SW480 (cell line): ENCODE measurements around the gene CABLES1.

Experiments
- DNase-seq: peaks from one replicate; pipeline ENCODE4 v3.0.0-alpha.2; 2016; ENCODE audit warnings: low spot score

CABLES1 gene

DNA sequence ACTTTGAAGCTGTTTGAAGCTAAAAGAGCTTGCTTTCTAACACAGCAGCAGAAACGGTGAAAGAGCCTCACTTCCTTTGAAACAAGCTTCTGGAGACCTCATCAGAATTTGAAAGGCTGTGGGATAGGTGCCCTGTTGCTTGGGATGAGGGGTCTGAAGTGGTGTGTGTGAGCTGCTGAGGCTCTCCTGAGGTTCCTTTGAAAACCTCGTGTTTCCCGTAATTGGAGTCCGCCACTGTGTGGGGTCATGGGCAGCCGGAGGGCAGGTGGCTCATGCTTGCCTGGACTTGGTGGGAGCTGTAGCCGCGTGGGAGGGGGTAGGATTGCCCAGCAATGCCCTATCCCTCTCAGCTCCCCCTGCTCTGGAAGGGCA lies 34.4 kb downstream of the CABLES1 start:
- no peak for DNase-seq

DNA sequence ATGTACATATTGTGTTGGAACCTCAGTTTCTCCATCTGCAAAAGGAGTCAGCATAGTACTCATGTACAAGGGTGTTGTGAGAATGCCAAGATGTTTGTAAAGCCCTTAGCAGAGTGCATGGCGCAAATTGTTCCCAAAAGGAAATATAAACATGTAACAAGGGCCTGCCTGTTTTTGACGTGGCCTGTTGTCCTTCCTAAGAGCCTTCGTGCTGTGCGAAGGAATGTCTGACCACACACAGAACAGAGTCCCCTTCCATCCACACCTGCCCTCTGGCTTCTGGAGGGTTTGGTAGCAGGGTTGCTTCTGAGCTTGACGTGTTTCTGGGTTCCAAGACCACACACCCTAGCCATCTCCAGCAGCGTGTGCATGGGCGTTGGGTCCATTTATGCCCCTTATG lies 34.9 kb downstream of the CABLES1 start:
- no peak for DNase-seq

DNA sequence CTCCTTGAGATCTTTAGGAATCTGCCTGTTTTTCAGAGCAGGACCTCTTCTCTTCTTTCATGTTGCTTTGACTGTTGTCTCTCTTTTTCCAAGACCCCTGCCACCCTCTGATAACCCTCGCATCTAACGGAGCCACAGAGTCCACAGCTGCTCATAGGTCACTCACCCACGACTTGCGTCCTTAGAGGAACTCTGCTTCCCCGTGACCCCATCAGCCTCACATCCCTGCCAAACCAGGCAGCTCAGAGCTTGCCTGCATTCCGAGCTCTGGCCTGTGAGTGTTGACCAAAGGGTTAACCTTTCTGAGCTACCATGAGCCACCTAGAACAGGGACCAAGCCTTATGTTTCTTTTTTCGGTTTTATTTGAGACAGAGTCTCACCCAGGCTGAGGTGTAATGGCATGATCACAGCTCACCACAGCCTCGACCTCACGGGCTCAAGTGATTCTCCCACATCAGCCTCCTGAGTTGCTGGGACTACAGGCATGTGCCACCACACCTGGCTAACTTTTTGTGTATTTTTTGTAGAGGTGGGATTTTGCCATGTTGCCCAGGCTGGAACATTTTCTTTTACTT lies 36.4 kb downstream of the CABLES1 start:
- DNase-seq, result no peak

DNA sequence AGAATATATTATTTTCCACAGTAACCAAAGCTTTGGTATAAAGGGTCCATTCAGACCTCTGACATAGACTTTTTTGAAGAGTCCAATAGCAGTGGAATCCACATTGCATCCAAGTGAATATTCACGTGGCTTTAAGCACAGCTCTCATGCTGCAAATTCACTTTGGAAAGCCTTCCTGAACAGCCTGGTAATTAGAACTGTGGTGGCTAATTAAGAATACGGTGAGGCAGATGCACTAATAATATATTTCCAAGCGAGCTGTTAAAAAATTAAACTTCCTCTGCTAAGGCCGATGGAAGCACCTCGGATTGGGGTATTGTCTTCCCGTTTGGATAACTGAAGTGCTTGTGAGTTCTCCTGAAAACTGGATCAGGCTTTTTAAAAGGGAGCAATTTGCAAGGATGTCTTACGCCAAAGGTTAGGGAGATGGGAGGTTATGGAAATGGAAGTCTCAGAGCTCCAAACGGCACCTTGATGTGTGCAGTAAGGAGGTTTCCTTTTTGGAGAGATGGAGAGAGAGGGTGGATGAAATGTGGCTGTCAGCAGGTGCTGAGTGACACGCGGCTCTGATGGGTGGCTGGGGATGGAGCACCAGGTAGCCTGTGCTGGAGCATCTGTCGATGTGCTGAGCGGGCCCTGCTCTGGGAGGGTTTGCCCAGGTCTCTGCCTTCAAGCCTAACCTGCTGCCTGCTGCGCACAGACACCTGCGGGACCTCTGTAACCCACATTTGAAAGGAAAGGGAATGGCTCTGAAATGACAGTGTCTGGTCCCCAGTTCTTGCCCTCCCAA lies 37.5 kb downstream of the CABLES1 start:
- no peak for DNase-seq

GRCh38 chr18:23173912-23174311 lies 38.6 kb downstream of the CABLES1 start:
- DNase-seq, result no peak

DNA sequence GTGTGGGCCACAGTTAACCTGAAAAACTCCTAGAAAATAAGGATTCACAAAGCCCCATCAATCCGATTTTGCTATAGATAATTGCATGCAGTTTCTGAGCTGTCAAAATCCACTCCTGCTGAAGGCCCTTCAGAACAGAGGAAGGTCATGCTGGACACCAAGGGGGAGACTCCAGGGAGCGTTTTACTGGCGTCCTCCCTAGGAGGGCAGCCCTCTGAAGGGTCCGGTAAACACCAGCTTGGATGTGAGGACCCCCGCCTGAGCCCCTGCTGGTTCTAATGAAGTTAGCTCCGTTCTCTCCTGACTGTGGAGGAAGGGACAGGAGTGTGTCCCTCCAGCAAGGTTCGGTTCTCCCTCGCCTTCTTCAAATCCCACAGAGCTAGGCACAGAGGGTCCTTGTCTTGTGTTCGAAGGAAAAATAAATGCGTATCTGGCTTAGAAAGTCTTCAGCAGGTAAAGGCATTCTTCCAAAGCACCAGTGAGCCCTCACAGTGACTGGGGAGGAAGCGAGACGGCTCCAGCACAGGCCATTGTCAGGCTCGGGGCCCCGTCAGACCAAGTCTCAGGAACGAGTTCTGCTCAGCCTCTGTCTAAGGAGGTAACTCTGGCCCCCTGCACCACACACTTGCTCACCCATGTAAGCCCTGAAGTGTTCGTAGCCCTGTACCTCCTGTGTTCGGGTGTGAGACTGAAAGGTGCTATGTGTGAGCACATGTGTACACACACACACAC lies 41.6 kb downstream of the CABLES1 start:
- no peak for DNase-seq

DNA sequence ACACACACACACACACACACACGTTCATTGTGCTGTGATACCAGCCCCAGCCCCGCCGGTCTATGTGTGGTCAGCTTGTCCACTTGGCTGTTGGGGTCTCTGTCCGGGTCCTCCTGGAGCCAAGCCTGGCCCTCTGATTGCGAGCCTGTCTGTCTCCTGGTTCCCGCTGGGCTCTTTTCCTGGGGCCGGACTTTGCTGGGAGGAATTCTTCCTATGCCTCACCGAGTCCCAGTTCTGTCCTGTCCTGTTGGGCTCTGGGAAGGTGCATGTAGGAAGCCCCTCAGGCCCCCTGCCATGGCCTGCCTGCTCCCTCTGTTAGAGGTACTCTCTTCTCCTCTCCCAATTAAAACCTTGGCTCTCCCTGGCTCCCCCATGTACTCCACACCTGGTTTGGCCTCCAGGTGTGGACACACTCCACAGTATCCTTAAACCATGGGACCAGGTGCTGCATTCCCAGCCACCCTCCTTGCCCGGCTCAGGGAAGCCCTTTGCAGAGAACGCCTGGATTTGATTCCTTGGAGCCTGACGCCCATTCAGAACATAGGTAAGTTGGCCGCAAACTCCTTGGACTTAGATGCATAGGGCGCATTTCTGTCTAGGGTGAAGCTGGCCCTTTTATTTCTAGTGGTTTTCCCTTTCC lies 42.3 kb downstream of the CABLES1 start:
- DNase-seq, result no peak

- DNase-seq, result no peak
These were observed 42.9 kb downstream of the CABLES1 start for GRCh38 chr18:23178201-23178600.

GRCh38 chr18:23178661-23179081 lies 43.4 kb downstream of the CABLES1 start:
- no peak for DNase-seq

DNA sequence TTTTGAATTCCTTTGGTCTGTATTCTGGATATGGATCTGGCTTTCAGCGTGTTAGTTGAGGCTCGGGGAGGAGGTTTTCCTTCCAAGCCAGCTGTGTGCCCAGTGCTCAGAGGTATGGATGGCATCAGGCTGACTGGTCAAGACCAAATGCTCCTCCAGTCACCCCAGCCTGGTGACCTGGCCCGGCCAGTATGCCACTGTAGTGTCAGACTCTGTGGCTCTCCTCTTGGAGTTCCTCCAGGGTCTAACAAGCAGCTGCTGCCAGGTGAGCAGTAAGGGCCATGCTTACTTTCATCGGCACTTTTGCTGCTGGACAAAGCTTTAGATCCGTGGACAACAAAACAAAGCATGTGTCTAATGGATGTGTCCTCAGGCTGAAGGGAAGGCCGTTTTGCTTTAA lies 44.1 kb downstream of the CABLES1 start:
- DNase-seq, result no peak

DNA sequence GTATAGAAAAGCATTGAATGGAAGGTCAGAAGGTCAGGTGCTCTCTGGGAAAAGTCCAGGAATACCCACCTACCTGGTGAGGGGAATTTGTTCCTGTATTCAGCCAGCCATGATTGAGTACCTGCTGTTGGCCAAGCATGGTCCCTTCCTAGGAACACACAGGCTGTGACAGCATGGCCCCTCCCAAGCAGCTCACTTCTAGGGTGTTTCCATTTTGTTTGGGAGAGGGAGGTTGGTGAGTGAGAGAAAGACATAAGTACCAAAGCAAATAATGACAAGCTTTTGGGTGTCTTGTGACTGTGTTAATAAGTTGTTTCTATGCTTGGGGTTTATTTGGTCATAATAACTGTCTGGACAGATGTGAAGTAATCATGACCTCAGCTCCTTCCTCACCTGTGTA lies 46.3 kb downstream of the CABLES1 start:
- no peak for DNase-seq

DNA sequence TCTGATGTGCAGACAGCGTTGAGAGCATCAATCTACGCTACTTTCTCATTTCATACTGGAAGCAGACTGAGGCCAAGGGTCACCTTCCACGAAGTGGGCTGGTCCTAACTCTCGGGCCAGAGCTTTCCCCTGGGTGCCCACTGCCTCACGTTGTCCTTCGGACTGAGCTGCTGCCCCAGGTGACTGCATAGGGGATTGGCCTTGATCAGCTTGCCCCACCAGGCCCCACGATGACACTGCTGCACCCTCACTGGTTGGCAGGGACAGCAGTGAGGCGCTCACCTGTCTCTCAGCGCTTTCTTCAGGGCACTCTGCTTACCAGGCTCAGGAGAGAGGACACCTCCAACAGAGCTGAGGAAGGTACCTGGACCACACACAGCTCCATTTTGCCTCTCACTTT lies 47.3 kb downstream of the CABLES1 start:
- no peak for DNase-seq

GRCh38 chr18:23183411-23184150 lies 48.3 kb downstream of the CABLES1 start:
- DNase-seq, result no peak

DNA sequence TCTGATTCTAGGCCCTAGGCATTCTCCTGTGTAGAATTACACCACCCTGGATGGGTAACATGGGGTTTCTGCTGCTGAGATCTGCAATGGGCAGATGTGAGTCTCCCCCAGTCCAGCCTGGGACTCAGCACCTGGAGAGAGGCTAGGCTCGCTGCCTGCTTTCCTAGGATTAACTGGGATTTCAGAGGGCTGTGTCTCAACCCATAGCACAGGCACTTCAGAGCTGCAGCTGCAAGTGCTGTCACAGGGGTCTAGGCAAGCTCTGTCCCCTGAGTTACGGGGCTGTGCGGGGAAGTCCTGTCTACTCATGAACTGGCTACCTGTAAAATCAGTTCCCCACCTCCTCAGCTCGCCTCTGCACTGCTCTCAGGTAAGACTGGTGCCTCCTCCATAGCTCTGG lies 51.5 kb downstream of the CABLES1 start:
- no peak for DNase-seq

DNA sequence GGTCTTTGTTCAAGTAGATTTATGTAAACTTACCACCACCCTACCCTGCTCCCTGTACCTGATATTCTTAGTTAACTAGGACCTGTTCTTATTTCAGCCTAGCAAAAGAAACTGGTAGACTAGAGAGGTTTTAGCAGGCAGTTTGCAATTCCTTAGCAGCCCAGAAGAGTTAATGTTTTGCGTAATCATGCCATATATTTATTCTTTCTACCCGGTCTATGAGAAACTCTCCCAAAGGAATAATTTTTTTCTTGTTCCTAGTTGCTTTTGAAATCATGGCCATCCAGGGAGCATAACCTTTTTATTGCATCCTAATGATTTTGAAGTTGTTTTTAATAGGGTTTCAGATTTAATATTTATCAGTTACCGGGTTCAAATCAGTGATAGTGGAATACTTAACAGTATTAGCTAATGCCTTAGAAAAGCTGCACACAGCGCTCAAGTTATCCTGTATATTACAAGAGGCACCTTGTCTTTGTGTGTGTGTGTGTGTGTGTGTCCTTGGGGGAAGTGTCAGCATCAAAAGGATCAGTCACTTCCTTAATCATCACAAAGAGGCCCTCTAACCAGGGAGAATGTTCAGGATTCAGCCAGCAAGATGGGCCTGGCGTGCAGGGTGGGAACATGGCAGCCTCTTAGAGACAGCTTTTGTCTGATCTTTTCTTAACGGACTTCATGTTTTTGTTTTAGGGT lies 52.9 kb downstream of the CABLES1 start:
- DNase-seq, result no peak

GRCh38 chr18:23189099-23189498 lies 53.8 kb downstream of the CABLES1 start:
- no peak for DNase-seq

DNA sequence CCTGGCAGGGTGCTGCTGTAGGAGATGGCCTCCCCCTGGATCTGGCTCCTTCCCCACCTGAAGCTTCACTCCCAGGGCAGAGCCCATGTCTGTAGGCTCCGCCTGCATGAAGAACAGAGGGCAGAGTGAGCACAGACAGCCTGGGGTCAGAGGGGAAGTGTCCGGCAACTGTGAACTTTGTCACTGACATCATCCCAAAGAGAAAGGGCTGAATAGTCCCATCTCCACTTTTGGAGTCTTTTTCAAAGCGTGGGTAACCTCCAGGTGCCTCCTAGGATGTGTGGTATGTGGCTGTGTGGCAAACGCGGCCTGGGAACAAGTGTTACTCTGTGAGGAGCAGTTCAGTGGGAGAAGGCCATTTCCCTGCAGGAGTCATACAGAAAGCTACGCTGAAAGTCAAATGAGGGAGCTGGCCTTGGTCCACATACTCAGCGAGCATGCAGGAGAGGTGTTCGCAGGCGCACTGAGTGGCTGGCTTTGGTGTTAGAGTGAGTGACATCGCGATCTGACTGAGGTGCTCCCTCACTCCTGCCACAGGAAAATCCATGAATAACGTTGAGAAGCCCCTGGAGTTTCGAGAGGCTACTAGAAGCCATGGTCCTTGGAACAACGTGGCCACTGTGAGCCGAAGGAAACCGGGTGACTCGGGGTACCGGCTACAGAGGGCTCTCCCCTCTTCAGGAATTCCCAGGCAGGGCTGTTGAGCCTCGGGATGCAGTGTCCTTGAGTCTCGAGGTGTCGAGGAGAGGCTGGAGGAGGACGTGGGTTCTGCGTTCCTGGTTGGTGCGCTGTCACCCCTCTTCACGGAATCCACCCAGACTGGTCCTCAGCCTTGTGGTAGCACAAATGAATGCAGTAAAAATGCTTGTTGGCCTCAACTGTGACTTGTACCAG lies 54.7 kb downstream of the CABLES1 start:
- DNase-seq, result no peak

GRCh38 chr18:23191232-23191631 lies 55.9 kb downstream of the CABLES1 start:
- DNase-seq, result no peak

GRCh38 chr18:23193742-23194141 lies 58.5 kb downstream of the CABLES1 start:
- DNase-seq, result no peak
